ENCODE measurements around the gene MYLK2. TPM values are rescaled to one million over a fixed set of nuclear protein-coding genes. Genes with fewer than 3 reads are reported as not detected.

The MYLK2 gene
- total RNA-seq, 1 experiment from 2014 or later: 0.74 TPM

- no peak overlapping the region for H3K4ac ChIP-seq (ENCODE audit: low read depth, low read length)
- Mint-ChIP-seq H3K4me1 (no peaks in the 10 kb centered on the region), H3K27ac (no peak overlapping the region), H3K36me3 (ENCODE audit: insufficient read depth in 1 of 3, low read depth in 3 of 3) (peaks cover 55 to 90% (median 87%) of the 10 kb centered on the region in 3 experiments), H3K9me3 (no peaks in the 10 kb centered on the region), H3K4me3 (no peak overlapping the region), H3K27me3 (ENCODE audit: low read depth) (no peaks in the 10 kb centered on the region)
- no peak overlapping the region for H3K27ac ChIP-seq (ENCODE audit: insufficient read length, low read depth, low read length)
- H2AFZ ChIP-seq (ENCODE audit: low read length): no peak overlapping the region
- H2BK5ac ChIP-seq (ENCODE audit: insufficient read length, low read length): no peak overlapping the region
- no peak overlapping the region for H4K8ac ChIP-seq (replicated peaks; ENCODE audit: insufficient read length, low read depth, low read length)
- H3T11ph ChIP-seq (ENCODE audit: low read length): no peak overlapping the region
- H3K23ac ChIP-seq (ENCODE audit: insufficient read length, low read depth, low read length): no peak overlapping the region
- no peak overlapping the region for H3K9ac ChIP-seq (ENCODE audit: extremely low read depth, insufficient read length, low read length)
- WGBS (ENCODE audit: extremely low coverage, insufficient read length, low lambda C conversion rate): no CpG with 5 or more reads among the region's 5 CpGs
- H2AK5ac ChIP-seq (ENCODE audit: insufficient read length, low read length): no peak overlapping the region
- H2BK120ac ChIP-seq (ENCODE audit: low read depth, low read length, poor library complexity, severe bottlenecking): no peak overlapping the region
- H3K23me2 ChIP-seq (ENCODE audit: insufficient read length, low read depth, low read length, poor library complexity, severe bottlenecking): no peaks in the 10 kb centered on the region
- no peak overlapping the region for H3K4me2 ChIP-seq (ENCODE audit: insufficient read depth, insufficient read length, low read length)
- TF ChIP-seq CTCF (conservative IDR thresholded peaks at IDR 0.05): no peak
- H2BK15ac ChIP-seq (ENCODE audit: low read depth, low read length): no peak overlapping the region
- H3K9me3 ChIP-seq (ENCODE audit: control insufficient read depth, low read depth, low read length): no peaks in the 10 kb centered on the region
- H3K79me1 ChIP-seq (ENCODE audit: insufficient read depth, low read depth, low read length, poor library complexity, severe bottlenecking): no peaks in the 10 kb centered on the region
- no peak overlapping the region for H3K18ac ChIP-seq (ENCODE audit: insufficient read length, low read depth, low read length)
- no peaks in the 10 kb centered on the region for H4K20me1 ChIP-seq (ENCODE audit: control insufficient read depth, insufficient read depth, insufficient read length)
- no peaks in the 10 kb centered on the region for H3K4me1 ChIP-seq (ENCODE audit: insufficient read depth, low read length)
- H3K27me3 ChIP-seq (ENCODE audit: insufficient read depth, low read length): no peaks in the 10 kb centered on the region
- H3K14ac ChIP-seq (ENCODE audit: insufficient read depth, low read length): no peak overlapping the region
- no peak overlapping the region for H4K5ac ChIP-seq (ENCODE audit: insufficient read length, low read depth, low read length)
- H4K91ac ChIP-seq (ENCODE audit: insufficient read length, low read depth, low read length): no peak overlapping the region
- no peak overlapping the region for H2BK20ac ChIP-seq (ENCODE audit: low read depth, low read length, poor library complexity, severe bottlenecking)
- no peak overlapping the region for H3K56ac ChIP-seq (ENCODE audit: insufficient read length, low read depth, low read length)
- H3K79me2 ChIP-seq (ENCODE audit: insufficient read depth, low read length): no peaks in the 10 kb centered on the region
- no peak for DNase-seq
- no peak overlapping the region for H2BK12ac ChIP-seq (ENCODE audit: insufficient read length, low read depth, low read length)
Measured at GRCh38 chr20:31769681-31770080, 49.5 kb upstream of the MYLK2 start.

All from H9 (cell line).